CD4-positive, alpha-beta memory T cell (primary cell): ENCODE data around the gene METTL4. TPM values are rescaled to one million over a fixed set of nuclear protein-coding genes. Genes with fewer than 3 reads are reported as not detected.
A peak's percentile ranks its signal among the peaks of the same experiment; 100 is the strongest.

ENCODE experiments used
- CTCF ChIA-PET: fragments of 350-600 bp; sonication (Branson Sonifier 250); formaldehyde crosslinking; loops from one replicate; lab custom pipeline; 2021; ENCODE audit warnings: inconsistent platforms; ENCODE audit not compliant: partially characterized antibody; lab: Charles Lee
- POLR2A ChIA-PET: fragments of 350-600 bp; sonication (Branson Sonifier 250); formaldehyde crosslinking; loops from one replicate; lab custom pipeline; 2021; ENCODE audit not compliant: partially characterized antibody; lab: Charles Lee
- DNase-seq, 5 donors: peaks; one replicate each; pipeline versions ENCODE4 v3.0.0 to v3.0.0-alpha.2; 2020 to 2022; ENCODE audit warnings: mixed read lengths in 1 of 5
- H3K27ac ChIP-seq: one replicate; pipeline ENCODE4 v1.7.0; 2013; ENCODE audit warnings: low read depth, low read length
- H3K27me3 ChIP-seq: 2 replicates; pipeline ENCODE4 v1.7.0; 2013; ENCODE audit warnings: mild to moderate bottlenecking, low read length, moderate library complexity; ENCODE audit not compliant: insufficient read depth
- H3K36me3 ChIP-seq: 2 replicates; pipeline ENCODE4 v1.7.0; 2013; ENCODE audit warnings: mild to moderate bottlenecking, low read length, moderate library complexity; ENCODE audit not compliant: insufficient read depth
- H3K4me1 ChIP-seq: 2 replicates; pipeline ENCODE4 v1.7.0; 2013; ENCODE audit warnings: mild to moderate bottlenecking, low read length, moderate library complexity; ENCODE audit not compliant: insufficient read depth
- H3K4me3 ChIP-seq, 2 donors: one replicate each; pipeline ENCODE4 v1.7.0; 2013; ENCODE audit warnings: low read length in 2 of 2, mild to moderate bottlenecking in 1 of 2
- H3K9me3 ChIP-seq, 2 donors: one replicate each; pipeline ENCODE4 v1.7.0; 2013; ENCODE audit warnings: low read length in 2 of 2, control low read depth in 1 of 2; ENCODE audit not compliant: control insufficient read depth in 1 of 2
- H3K27ac Mint-ChIP-seq, 7 donors: one replicate each; pipeline ENCODE4 v1.8.0; 2020 to 2021; ENCODE audit warnings: mixed read lengths in 7 of 7, mild to moderate bottlenecking in 6 of 7, inconsistent platforms in 3 of 7, moderate library complexity in 3 of 7
- H3K27me3 Mint-ChIP-seq, 2 donors: one replicate each; pipeline ENCODE4 v1.8.0; 2020 to 2021; ENCODE audit warnings: mixed read lengths in 2 of 2
- H3K36me3 Mint-ChIP-seq, 2 donors: one replicate each; pipeline ENCODE4 v1.8.0; 2020 to 2021; ENCODE audit warnings: mixed read lengths in 2 of 2, inconsistent platforms in 1 of 2, mild to moderate bottlenecking in 1 of 2
- H3K4me1 Mint-ChIP-seq, 4 donors: one replicate each; pipeline ENCODE4 v1.8.0; 2020 to 2021; ENCODE audit warnings: mixed read lengths in 4 of 4, mild to moderate bottlenecking in 1 of 4
- H3K4me3 Mint-ChIP-seq, 8 donors: one replicate each; pipeline ENCODE4 v1.8.0; 2020 to 2021; ENCODE audit warnings: mixed read lengths in 8 of 8, mild to moderate bottlenecking in 7 of 8, moderate library complexity in 6 of 8, inconsistent platforms in 3 of 8
- H3K9me3 Mint-ChIP-seq, 8 donors: one replicate each; pipeline ENCODE4 v1.8.0; 2020 to 2021; ENCODE audit warnings: mixed read lengths in 8 of 8, mild to moderate bottlenecking in 5 of 8, inconsistent platforms in 3 of 8, moderate library complexity in 1 of 8
- intact Hi-C: fragments of 100-400 bp; cut with micrococcal nuclease; formaldehyde crosslinking; loops from one replicate; pipeline ENCODE4 v1.15.1; 2023
- polyA plus RNA-seq, 2 donors: library from polyadenylated mRNA; unstranded; fragments of 300-500 nt; fragmentation: Illumina TruSeq; gene quantifications; one replicate each; pipeline ENCODE4 v1.2.3, GENCODE V29; 2021
- total RNA-seq, 2 experiments: library from RNA; stranded (reverse); gene quantifications; one replicate each; pipeline ENCODE4 v1.2.3, GENCODE V29; 2021

METTL4 gene
- total and polyA plus RNA-seq, 4 experiments from 2014 or later, result 15.7 to 29.3 (median 21.1) TPM

DNA sequence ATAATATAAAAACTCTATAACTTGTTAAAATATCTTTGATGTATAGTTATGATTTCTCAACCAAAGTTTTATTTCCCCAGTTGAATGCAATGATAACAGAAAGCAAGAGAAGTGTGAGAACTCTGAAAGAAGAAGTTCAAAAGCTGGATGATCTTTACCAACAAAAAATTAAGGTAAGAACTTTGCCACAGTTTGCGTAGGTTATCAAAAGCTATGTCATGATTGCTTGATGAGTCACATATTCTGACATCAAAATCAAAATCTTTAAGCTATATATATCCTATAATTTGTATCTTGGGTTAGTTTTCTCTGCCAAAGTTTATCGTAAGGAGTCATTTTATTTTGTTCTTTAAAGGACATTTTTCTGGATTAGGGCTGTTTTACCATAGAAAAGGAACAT lies 35.0 kb upstream of the METTL4 start:
- intact Hi-C loops, result no loop called here
- Histone ChIP-seq H3K4me3 (peak overlapping the region in 1 of 2 donors; percentile 8), H3K4me1 (peaks cover 59% of the 10 kb centered on the region), H3K36me3 (no peaks in the 10 kb centered on the region), H3K27ac (peak overlapping the region; percentile 55), H3K27me3 (no peaks in the 10 kb centered on the region), H3K9me3 (no peaks in the 10 kb centered on the region)
- peaks cover 35 to 52% (median 44%) of the 10 kb centered on the region in 4 donors for H3K4me1 Mint-ChIP-seq
- peak in 4 of 5 donors; percentile 41 to 54 (median 46) for DNase-seq
- peak overlapping the region; percentile 76 to 97 (median 93) for H3K27ac Mint-ChIP-seq
- POLR2A ChIA-PET, result interaction anchor here (0.6 to 12.4 kb wide), 20 partner anchors 9 to 102 kb away, joined by 3 to 282 read pairs (median 4); partner anchors contain the start of genes METTL4, NDC80 and SMCHD1
- H3K9me3 Mint-ChIP-seq, result no peaks in the 10 kb centered on the region
- H3K4me3 Mint-ChIP-seq, result peak overlapping the region; percentile 52 to 89 (median 66)
- CTCF ChIA-PET, result interaction anchor here (0.9 to 3.2 kb wide), 10 partner anchors 11 to 457 kb away, joined by 3 to 25 read pairs (median 6); partner anchors contain the start of gene SMCHD1
- peaks cover 2 to 10% of the 10 kb centered on the region in 2 donors for H3K36me3 Mint-ChIP-seq
- no peaks in the 10 kb centered on the region for H3K27me3 Mint-ChIP-seq

DNA sequence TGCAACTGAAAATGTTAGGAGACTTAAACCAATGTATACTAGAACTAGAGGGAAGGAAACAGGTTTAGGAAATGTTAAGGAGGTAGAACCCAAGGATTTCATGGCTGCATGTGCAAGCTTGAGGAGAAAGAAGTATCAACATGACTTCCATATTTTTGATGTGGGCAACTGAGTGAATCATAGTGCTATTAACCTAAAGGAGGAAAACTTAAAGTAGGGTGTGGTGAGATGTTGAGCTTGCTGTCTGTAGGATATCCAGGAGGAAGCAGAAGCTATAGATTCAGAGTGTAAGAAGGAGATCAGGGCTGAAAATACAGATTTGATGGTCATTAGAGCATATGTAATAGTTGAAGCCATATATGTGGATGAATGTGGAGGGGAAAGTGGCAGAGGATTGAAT lies 31.5 kb upstream of the METTL4 start:
- H3K27me3 ChIP-seq, result no peaks in the 10 kb centered on the region
- H3K4me3 ChIP-seq, result no peak overlapping the region
- H3K4me1 ChIP-seq, result peaks cover 60% of the 10 kb centered on the region
- H3K4me1 Mint-ChIP-seq, result peaks cover 34 to 63% (median 42%) of the 10 kb centered on the region in 4 donors
- H3K9me3 Mint-ChIP-seq, result no peaks in the 10 kb centered on the region
- ChIA-PET POLR2A (interaction anchor here (1.8 to 12.4 kb wide), 2 partner anchors 33 to 53 kb away, joined by 14 to 282 read pairs; partner anchors contain the start of gene SMCHD1), CTCF (interaction anchor here (1.5 kb wide), 1 partner anchor 9 kb away, joined by 3 read pairs; no protein-coding TSS in a partner anchor)
- no peaks in the 10 kb centered on the region for H3K27me3 Mint-ChIP-seq
- H3K9me3 ChIP-seq, result no peaks in the 10 kb centered on the region
- H3K4me3 Mint-ChIP-seq, result peak overlapping the region in 2 of 8 donors; percentile 3 to 6
- no peak overlapping the region for H3K27ac ChIP-seq
- peak overlapping the region in 6 of 7 donors; percentile 6 to 86 (median 38) for H3K27ac Mint-ChIP-seq
- H3K36me3 ChIP-seq, result no peaks in the 10 kb centered on the region
- intact Hi-C loops, result no loop called here
- H3K36me3 Mint-ChIP-seq, result peaks cover 0 to 1% of the 10 kb centered on the region in 2 donors
- no peak for DNase-seq

DNA sequence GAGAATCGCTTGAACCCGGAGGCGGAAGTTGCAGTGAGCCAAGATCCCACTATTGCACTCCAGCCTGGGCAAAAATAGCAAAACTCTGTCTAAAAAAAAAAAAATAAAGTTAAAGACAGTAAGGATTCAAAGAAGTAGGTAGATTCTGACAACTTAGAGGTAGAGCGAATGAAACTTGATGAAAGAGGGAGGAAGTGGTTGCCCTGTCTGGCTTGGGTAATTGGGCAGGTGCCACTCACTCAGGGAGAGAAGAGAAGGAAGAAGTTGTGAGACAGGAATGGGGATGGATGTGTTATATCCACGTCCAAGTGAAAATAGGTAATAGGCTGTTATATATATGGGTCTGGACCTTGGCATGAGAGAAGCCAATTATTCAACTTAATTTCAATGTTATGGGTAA lies 26.3 kb upstream of the METTL4 start:
- H3K4me3 Mint-ChIP-seq, result peak overlapping the region in 6 of 8 donors; percentile 0 to 57 (median 34)
- peaks cover 0 to 2% (median 0%) of the 10 kb centered on the region in 8 donors for H3K9me3 Mint-ChIP-seq
- peaks cover 15 to 42% (median 28%) of the 10 kb centered on the region in 4 donors for H3K4me1 Mint-ChIP-seq
- peaks cover 2 to 4% of the 10 kb centered on the region in 2 donors for H3K36me3 Mint-ChIP-seq
- peak in 4 of 5 donors; percentile 20 to 41 (median 33) for DNase-seq
- no peaks in the 10 kb centered on the region for H3K36me3 ChIP-seq
- H3K4me1 ChIP-seq, result peaks cover 34% of the 10 kb centered on the region
- H3K27me3 ChIP-seq, result no peaks in the 10 kb centered on the region
- H3K27me3 Mint-ChIP-seq, result no peaks in the 10 kb centered on the region
- H3K27ac Mint-ChIP-seq, result peak overlapping the region in 6 of 7 donors; percentile 22 to 93 (median 53)
- ChIA-PET POLR2A (interaction anchor here (1.0 to 1.7 kb wide), 2 partner anchors 8 to 39 kb away, joined by 4 to 10 read pairs; no protein-coding TSS in a partner anchor), CTCF (no interaction called here)
- intact Hi-C loops, result no loop called here
- no peak overlapping the region for H3K4me3 ChIP-seq
- no peak overlapping the region for H3K27ac ChIP-seq
- H3K9me3 ChIP-seq, result no peaks in the 10 kb centered on the region

GRCh38 chr18:2590303-2590702 lies 19.0 kb upstream of the METTL4 start:
- H3K36me3 ChIP-seq, result no peaks in the 10 kb centered on the region
- CTCF ChIA-PET, result interaction anchor here (2.0 to 4.1 kb wide), 4 partner anchors 10 to 66 kb away, joined by 7 to 24 read pairs (median 18); partner anchors contain the start of gene SMCHD1

GRCh38 chr18:2589345-2590068 lies 18.2 kb upstream of the METTL4 start:
- H3K4me1 Mint-ChIP-seq, result peaks cover 22 to 57% (median 37%) of the 10 kb centered on the region in 4 donors
- no peaks in the 10 kb centered on the region for H3K36me3 Mint-ChIP-seq
- Histone ChIP-seq H3K9me3 (no peaks in the 10 kb centered on the region), H3K27me3 (no peaks in the 10 kb centered on the region), H3K4me3 (peak overlapping the region in 1 of 2 donors; percentile 38), H3K4me1 (peaks cover 48% of the 10 kb centered on the region), H3K36me3 (no peaks in the 10 kb centered on the region), H3K27ac (peak overlapping the region; percentile 52)
- CTCF ChIA-PET, result interaction anchor here (0.6 to 4.1 kb wide), 7 partner anchors 15 to 67 kb away, joined by 3 to 24 read pairs (median 12); partner anchors contain the start of genes METTL4, NDC80 and SMCHD1
- peak in 4 of 5 donors; percentile 15 to 37 (median 22) for DNase-seq
- no peaks in the 10 kb centered on the region for H3K27me3 Mint-ChIP-seq
- POLR2A ChIA-PET, result interaction anchor here (0.7 to 8.7 kb wide), 13 partner anchors 9 to 391 kb away, joined by 3 to 121 read pairs (median 6); partner anchors contain the start of genes METTL4, NDC80 and SMCHD1
- intact Hi-C loops, result loop anchor here (1.0 to 5.0 kb wide), 4 partner anchors 16 to 68 kb away; partner anchors contain the start of genes METTL4, NDC80 and SMCHD1
- H3K27ac Mint-ChIP-seq, result peak overlapping the region; percentile 65 to 95 (median 93)
- peak overlapping the region in 7 of 8 donors; percentile 63 to 88 (median 76) for H3K4me3 Mint-ChIP-seq
- H3K9me3 Mint-ChIP-seq, result no peaks in the 10 kb centered on the region

More at GRCh38 chr18:2590303-2590702, 19.0 kb upstream of the METTL4 start:
- H3K27ac ChIP-seq, result peak overlapping the region; percentile 52
- peaks cover 48% of the 10 kb centered on the region for H3K4me1 ChIP-seq
- peak overlapping the region in 1 of 2 donors; percentile 38 for H3K4me3 ChIP-seq
- Mint-ChIP-seq H3K4me3 (peak overlapping the region; percentile 49 to 88 (median 73)), H3K9me3 (no peaks in the 10 kb centered on the region), H3K27me3 (no peaks in the 10 kb centered on the region), H3K4me1 (peaks cover 23 to 57% (median 39%) of the 10 kb centered on the region in 4 donors), H3K27ac (peak overlapping the region; percentile 65 to 95 (median 93)), H3K36me3 (no peaks in the 10 kb centered on the region)
- no peaks in the 10 kb centered on the region for H3K9me3 ChIP-seq
- intact Hi-C loops, result loop anchor here (1.0 kb wide), 1 partner anchor 15 kb away; no protein-coding TSS in a partner anchor
- no peaks in the 10 kb centered on the region for H3K27me3 ChIP-seq
- DNase-seq, result no peak
- POLR2A ChIA-PET, result interaction anchor here (0.6 to 8.7 kb wide), 10 partner anchors 9 to 1005 kb away, joined by 3 to 121 read pairs (median 10); partner anchors contain the start of genes METTL4, NDC80 and SMCHD1

GRCh38 chr18:2588666-2589344 lies 17.5 kb upstream of the METTL4 start:
- ChIA-PET CTCF (interaction anchor here (0.6 to 4.1 kb wide), 9 partner anchors 15 to 68 kb away, joined by 3 to 24 read pairs (median 12); partner anchors contain the start of genes METTL4, NDC80 and SMCHD1), POLR2A (interaction anchor here (0.7 to 8.7 kb wide), 14 partner anchors 8 to 392 kb away, joined by 3 to 121 read pairs (median 6); partner anchors contain the start of genes METTL4, NDC80 and SMCHD1)
- no peak overlapping the region for H3K4me3 ChIP-seq
- Mint-ChIP-seq H3K9me3 (no peaks in the 10 kb centered on the region), H3K27ac (peak overlapping the region; percentile 65 to 93 (median 86)), H3K27me3 (no peaks in the 10 kb centered on the region), H3K36me3 (no peaks in the 10 kb centered on the region), H3K4me3 (peak overlapping the region in 7 of 8 donors; percentile 45 to 86 (median 65)), H3K4me1 (peaks cover 22 to 57% (median 33%) of the 10 kb centered on the region in 4 donors)
- H3K27ac ChIP-seq, result peak overlapping the region; percentile 37
- H3K27me3 ChIP-seq, result no peaks in the 10 kb centered on the region
- DNase-seq, result no peak
- no peaks in the 10 kb centered on the region for H3K36me3 ChIP-seq
- peaks cover 42% of the 10 kb centered on the region for H3K4me1 ChIP-seq
- H3K9me3 ChIP-seq, result no peaks in the 10 kb centered on the region
- intact Hi-C loops, result loop anchor here (2.0 to 5.0 kb wide), 3 partner anchors 18 to 68 kb away; partner anchors contain the start of genes METTL4, NDC80 and SMCHD1
